ENCODE results near the gene CTNNA3. TPM values are rescaled to one million over a fixed set of nuclear protein-coding genes. Genes with fewer than 3 reads are reported as not detected.

The CTNNA3 gene
- total RNA-seq, 2 donors from 2014 or later, result 3.2 to 7.2 TPM

DNA sequence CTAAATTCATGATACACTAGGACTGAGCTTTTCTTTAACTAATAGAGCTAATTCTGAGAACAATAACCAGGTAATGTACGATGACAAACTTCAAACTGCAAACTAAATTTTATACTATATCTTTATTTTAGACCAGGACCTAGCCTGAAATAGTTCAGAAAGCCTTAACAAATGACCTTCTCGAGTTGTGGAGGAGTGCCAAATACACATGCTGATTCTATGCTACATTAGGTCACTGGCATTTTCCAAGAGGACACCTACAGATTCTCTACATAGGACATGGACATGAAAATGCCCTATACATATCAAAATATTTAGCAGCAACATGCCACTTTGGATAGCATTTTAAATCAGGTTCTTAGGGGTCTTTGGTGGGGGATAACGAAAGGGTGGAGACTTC lies 814.2 kb downstream of the CTNNA3 start:
- Mint-ChIP-seq H3K4me1 (peaks cover 20% of the 10 kb centered on the region), H3K9me3 (no peaks in the 10 kb centered on the region), H3K36me3 (ENCODE audit: low read depth) (no peaks in the 10 kb centered on the region), H3K27me3 (ENCODE audit: insufficient read depth) (peaks cover 8% of the 10 kb centered on the region), H3K4me3 (no peak overlapping the region), H3K27ac (no peak overlapping the region)
- no peak overlapping the region for H3K4me3 ChIP-seq (ENCODE audit: low read length)
- no peak for DNase-seq
- H3K27ac ChIP-seq (ENCODE audit: low read depth, low read length), result no peak overlapping the region
- H3K4me1 ChIP-seq (ENCODE audit: control insufficient read depth, insufficient read depth, low read length), result peaks cover 5% of the 10 kb centered on the region
- peaks cover 27% of the 10 kb centered on the region for H3K27me3 ChIP-seq (ENCODE audit: control insufficient read depth, insufficient read depth, low read length, poor library complexity, severe bottlenecking)
- TF ChIP-seq CTCF (conservative IDR thresholded peaks at IDR 0.05), result no peak
- H3K36me3 ChIP-seq (ENCODE audit: control insufficient read depth, insufficient read depth, low read length), result no peaks in the 10 kb centered on the region
- no peak overlapping the region for H3K9ac ChIP-seq (ENCODE audit: extremely low read depth, low read length, poor library complexity, severe bottlenecking)
- WGBS, 2 experiments (ENCODE audit: insufficient coverage in 1 of 2, insufficient read length in 1 of 2), result 91 to 93% methylated on average over 1 to 3 of the region's 3 CpGs
- no peaks in the 10 kb centered on the region for H3K9me3 ChIP-seq (ENCODE audit: control insufficient read depth, low read length)

DNA sequence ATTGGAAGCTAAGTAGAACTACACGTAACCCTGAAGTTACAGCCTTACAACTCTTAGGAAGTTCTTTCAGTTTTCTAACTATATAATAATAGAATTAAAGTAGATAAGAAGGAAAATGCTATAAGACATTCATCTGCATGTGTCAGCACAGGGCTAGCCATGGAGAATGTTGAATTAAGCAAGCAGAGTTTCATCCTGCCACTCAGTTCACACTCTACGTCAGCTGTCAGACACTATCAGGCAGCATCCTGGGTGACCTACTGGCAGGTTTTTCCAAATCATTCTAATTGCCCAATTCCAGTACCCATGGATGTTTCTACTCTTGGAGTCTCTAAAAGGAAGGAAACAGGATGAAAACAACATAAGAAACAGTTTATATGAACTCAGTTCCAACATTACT lies 815.2 kb downstream of the CTNNA3 start:
- no peak overlapping the region for H3K27ac ChIP-seq (ENCODE audit: low read depth, low read length)
- peaks cover 18% of the 10 kb centered on the region for H3K4me1 Mint-ChIP-seq
- H3K9me3 ChIP-seq (ENCODE audit: control insufficient read depth, low read length), result no peaks in the 10 kb centered on the region
- 81% methylated on average over 2 of the region's 2 CpGs; no CpG with 5 or more reads in 1 of the 2 experiments for whole genome bisulfite sequencing, 2 experiments (ENCODE audit: insufficient coverage in 1 of 2, insufficient read length in 1 of 2)
- H3K4me3 Mint-ChIP-seq, result no peak overlapping the region
- TF ChIP-seq CTCF (conservative IDR thresholded peaks at IDR 0.05), result no peak
- H3K36me3 Mint-ChIP-seq (ENCODE audit: low read depth), result no peaks in the 10 kb centered on the region
- H3K4me3 ChIP-seq (ENCODE audit: low read length), result no peak overlapping the region
- H3K9me3 Mint-ChIP-seq, result no peaks in the 10 kb centered on the region
- H3K27me3 Mint-ChIP-seq (ENCODE audit: insufficient read depth), result peaks cover 12% of the 10 kb centered on the region
- DNase-seq, result no peak
- H3K27me3 ChIP-seq (ENCODE audit: control insufficient read depth, insufficient read depth, low read length, poor library complexity, severe bottlenecking), result peaks cover 37% of the 10 kb centered on the region
- H3K9ac ChIP-seq (ENCODE audit: extremely low read depth, low read length, poor library complexity, severe bottlenecking), result no peak overlapping the region
- no peaks in the 10 kb centered on the region for H3K36me3 ChIP-seq (ENCODE audit: control insufficient read depth, insufficient read depth, low read length)
- H3K4me1 ChIP-seq (ENCODE audit: control insufficient read depth, insufficient read depth, low read length), result peaks cover 5% of the 10 kb centered on the region
- H3K27ac Mint-ChIP-seq, result no peak overlapping the region

GRCh38 chr10:66880292-66880691 lies 815.7 kb downstream of the CTNNA3 start:
- Mint-ChIP-seq H3K27me3 (ENCODE audit: insufficient read depth) (peaks cover 12% of the 10 kb centered on the region), H3K9me3 (no peaks in the 10 kb centered on the region), H3K27ac (no peak overlapping the region), H3K4me1 (peaks cover 18% of the 10 kb centered on the region), H3K4me3 (no peak overlapping the region), H3K36me3 (ENCODE audit: low read depth) (no peaks in the 10 kb centered on the region)
- Histone ChIP-seq H3K27ac (ENCODE audit: low read depth, low read length) (no peak overlapping the region), H3K4me3 (ENCODE audit: low read length) (no peak overlapping the region), H3K4me1 (ENCODE audit: control insufficient read depth, insufficient read depth, low read length) (peaks cover 5% of the 10 kb centered on the region), H3K27me3 (ENCODE audit: control insufficient read depth, insufficient read depth, low read length, poor library complexity, severe bottlenecking) (peaks cover 42% of the 10 kb centered on the region), H3K9me3 (ENCODE audit: control insufficient read depth, low read length) (no peaks in the 10 kb centered on the region), H3K36me3 (ENCODE audit: control insufficient read depth, insufficient read depth, low read length) (no peaks in the 10 kb centered on the region), H3K9ac (ENCODE audit: extremely low read depth, low read length, poor library complexity, severe bottlenecking) (no peak overlapping the region)
- no peak for TF ChIP-seq CTCF (conservative IDR thresholded peaks at IDR 0.05)
- 100% methylated on average over 1 of the region's 1 CpG; no CpG with 5 or more reads in 1 of the 2 experiments for WGBS, 2 experiments (ENCODE audit: insufficient coverage in 1 of 2, insufficient read length in 1 of 2)
- DNase-seq, result no peak
